Activated naive CD4-positive, alpha-beta T cell (primary cell): Measurements from ENCODE around the gene CYB5B.

Experiments used
- DNase-seq, 4 experiments: peaks; one replicate each; lab custom pipeline; 2025; lab: John Stamatoyannopoulos, UW

CYB5B gene

GRCh38 chr16:69424053-69424934 lies at the start of gene CYB5B:
CYB5B (plus strand) TSS chr16:69424619; CDS start chr16:69424684, 65 bp downstream.
- DNase-seq = peak; percentile 72 to 92 (median 88)

GRCh38 chr16:69376393-69377059 lies 47.9 kb upstream of the CYB5B start:
- DNase-seq = no peak

GRCh38 chr16:69378036-69378435 lies 46.4 kb upstream of the CYB5B start:
- no peak for DNase-seq

- DNase-seq = no peak
Observed at GRCh38 chr16:69378760-69379159, 45.7 kb upstream of the CYB5B start.

- no peak for DNase-seq
Observed at GRCh38 chr16:69381231-69381630, 43.2 kb upstream of the CYB5B start.

GRCh38 chr16:69382421-69382820 lies 42.0 kb upstream of the CYB5B start:
- no peak for DNase-seq

GRCh38 chr16:69384974-69385373 lies 39.4 kb upstream of the CYB5B start:
- no peak for DNase-seq

GRCh38 chr16:69386596-69386995 lies 37.8 kb upstream of the CYB5B start:
- no peak for DNase-seq

- no peak for DNase-seq
Observed at GRCh38 chr16:69393898-69394849, 30.2 kb upstream of the CYB5B start.

- DNase-seq = no peak
Observed at GRCh38 chr16:69395859-69396186, 28.6 kb upstream of the CYB5B start.

- peak; percentile 6 to 58 (median 20) for DNase-seq
Observed at GRCh38 chr16:69396187-69397061, 28.0 kb upstream of the CYB5B start.

GRCh38 chr16:69397821-69398521 lies 26.4 kb upstream of the CYB5B start:
- no peak for DNase-seq

GRCh38 chr16:69399361-69399760 lies 25.1 kb upstream of the CYB5B start:
- no peak for DNase-seq

- DNase-seq = no peak
Observed at GRCh38 chr16:69402439-69402838, 22.0 kb upstream of the CYB5B start.

- DNase-seq = no peak
Observed at GRCh38 chr16:69404275-69404805, 20.1 kb upstream of the CYB5B start.

- DNase-seq = no peak
Observed at GRCh38 chr16:69405326-69405725, 19.1 kb upstream of the CYB5B start.

GRCh38 chr16:69405757-69406156 lies 18.7 kb upstream of the CYB5B start:
- DNase-seq = no peak

GRCh38 chr16:69406780-69407331 lies 17.6 kb upstream of the CYB5B start:
- DNase-seq = no peak

- DNase-seq = no peak
Observed at GRCh38 chr16:69407702-69408323, 16.6 kb upstream of the CYB5B start.

GRCh38 chr16:69408475-69408874 lies 15.9 kb upstream of the CYB5B start:
- DNase-seq = no peak
